Measurements from ENCODE around the gene KCNK1. TPM values are rescaled to one million over a fixed set of nuclear protein-coding genes. Genes with fewer than 3 reads are reported as not detected.

Gene KCNK1
- total RNA-seq, 1 donor from 2014 or later = 6.3 TPM

DNA sequence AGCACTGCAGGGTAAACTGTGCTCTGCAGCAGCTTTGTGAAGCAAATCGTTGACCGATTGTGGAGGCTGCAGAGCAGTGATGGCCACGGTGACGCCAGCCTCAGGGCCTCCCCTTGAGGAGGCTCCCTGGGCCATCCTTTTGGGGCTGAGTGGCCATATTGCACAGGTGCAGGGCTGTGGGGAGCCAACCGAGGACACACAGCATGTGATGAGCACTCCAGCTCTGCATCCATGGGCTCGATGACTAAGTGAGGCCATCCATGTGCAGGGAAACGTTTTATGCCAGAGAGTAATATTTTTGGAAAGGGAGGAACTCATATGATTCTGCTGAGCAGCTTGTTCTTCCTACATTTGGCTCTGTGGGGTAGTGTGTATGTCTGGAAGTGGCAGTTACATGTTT is 24.6 kb downstream of the KCNK1 start:
- no peaks in the 10 kb centered on the region for H3K36me3 ChIP-seq (ENCODE audit: control insufficient read depth, insufficient read depth, low read length)
- no peak overlapping the region for H3K4me3 ChIP-seq (ENCODE audit: low read depth, low read length)
- H3K27me3 ChIP-seq (ENCODE audit: control insufficient read depth, insufficient read depth, low read length) = no peaks in the 10 kb centered on the region
- TF ChIP-seq, protein P1, sequence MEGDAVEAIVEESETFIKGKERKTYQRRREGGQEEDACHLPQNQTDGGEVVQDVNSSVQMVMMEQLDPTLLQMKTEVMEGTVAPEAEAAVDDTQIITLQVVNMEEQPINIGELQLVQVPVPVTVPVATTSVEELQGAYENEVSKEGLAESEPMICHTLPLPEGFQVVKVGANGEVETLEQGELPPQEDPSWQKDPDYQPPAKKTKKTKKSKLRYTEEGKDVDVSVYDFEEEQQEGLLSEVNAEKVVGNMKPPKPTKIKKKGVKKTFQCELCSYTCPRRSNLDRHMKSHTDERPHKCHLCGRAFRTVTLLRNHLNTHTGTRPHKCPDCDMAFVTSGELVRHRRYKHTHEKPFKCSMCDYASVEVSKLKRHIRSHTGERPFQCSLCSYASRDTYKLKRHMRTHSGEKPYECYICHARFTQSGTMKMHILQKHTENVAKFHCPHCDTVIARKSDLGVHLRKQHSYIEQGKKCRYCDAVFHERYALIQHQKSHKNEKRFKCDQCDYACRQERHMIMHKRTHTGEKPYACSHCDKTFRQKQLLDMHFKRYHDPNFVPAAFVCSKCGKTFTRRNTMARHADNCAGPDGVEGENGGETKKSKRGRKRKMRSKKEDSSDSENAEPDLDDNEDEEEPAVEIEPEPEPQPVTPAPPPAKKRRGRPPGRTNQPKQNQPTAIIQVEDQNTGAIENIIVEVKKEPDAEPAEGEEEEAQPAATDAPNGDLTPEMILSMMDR (IDR thresholded peaks at IDR 0.05; ENCODE audit: insufficient read depth, low read length, poor library complexity, severe bottlenecking) = no peak
- no peak for DNase-seq (ENCODE audit: low read depth)

DNA sequence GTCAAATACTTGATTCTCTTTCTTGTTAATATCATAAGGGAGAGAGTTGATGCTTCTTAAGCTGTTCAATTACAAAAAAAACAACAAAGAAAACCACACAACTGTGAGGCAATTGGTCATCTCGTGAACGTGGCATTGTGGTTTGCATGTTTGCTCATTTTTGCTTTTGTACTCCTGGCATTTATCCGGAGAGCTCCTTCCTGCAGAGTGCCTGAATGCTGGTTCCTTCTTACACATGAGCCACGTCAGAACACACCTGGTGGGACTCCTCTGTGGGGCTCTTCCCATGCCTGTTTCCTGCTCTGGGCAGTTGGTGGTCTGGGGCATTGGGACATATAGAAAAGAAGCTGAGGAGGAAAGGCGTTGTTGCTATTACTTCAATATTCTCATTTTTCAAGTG is 25.7 kb downstream of the KCNK1 start:
- H3K27me3 ChIP-seq (ENCODE audit: control insufficient read depth, insufficient read depth, low read length) = no peaks in the 10 kb centered on the region
- DNase-seq (ENCODE audit: low read depth) = no peak
- no peaks in the 10 kb centered on the region for H3K36me3 ChIP-seq (ENCODE audit: control insufficient read depth, insufficient read depth, low read length)
- TF ChIP-seq, protein P1 (IDR thresholded peaks at IDR 0.05; ENCODE audit: insufficient read depth, low read length, poor library complexity, severe bottlenecking) = no peak
- no peak overlapping the region for H3K4me3 ChIP-seq (ENCODE audit: low read depth, low read length)

DNA sequence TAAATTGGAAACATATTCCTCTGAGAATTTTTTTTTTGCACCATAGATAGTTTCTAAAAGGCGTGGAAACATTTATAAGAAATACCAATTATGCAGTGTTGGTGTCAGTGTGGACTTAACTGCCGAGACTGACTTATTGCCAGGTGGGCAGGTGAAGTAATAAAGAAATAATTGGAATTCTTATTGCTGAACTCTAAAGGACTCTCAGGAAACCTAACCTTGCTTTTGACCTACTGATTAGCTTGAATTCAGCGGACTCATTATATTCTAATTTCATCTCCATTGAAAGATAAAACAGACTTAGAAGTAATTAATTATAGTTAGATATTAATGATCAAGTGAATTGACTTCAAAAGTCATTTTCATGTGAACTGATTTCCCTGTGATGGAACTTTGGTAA is 26.3 kb downstream of the KCNK1 start:
- Histone ChIP-seq H3K36me3 (ENCODE audit: control insufficient read depth, insufficient read depth, low read length) (no peaks in the 10 kb centered on the region), H3K27me3 (ENCODE audit: control insufficient read depth, insufficient read depth, low read length) (no peaks in the 10 kb centered on the region), H3K4me3 (ENCODE audit: low read depth, low read length) (no peak overlapping the region)
- TF ChIP-seq, protein P1 (IDR thresholded peaks at IDR 0.05; ENCODE audit: insufficient read depth, low read length, poor library complexity, severe bottlenecking) = no peak
- DNase-seq (ENCODE audit: low read depth) = no peak

DNA sequence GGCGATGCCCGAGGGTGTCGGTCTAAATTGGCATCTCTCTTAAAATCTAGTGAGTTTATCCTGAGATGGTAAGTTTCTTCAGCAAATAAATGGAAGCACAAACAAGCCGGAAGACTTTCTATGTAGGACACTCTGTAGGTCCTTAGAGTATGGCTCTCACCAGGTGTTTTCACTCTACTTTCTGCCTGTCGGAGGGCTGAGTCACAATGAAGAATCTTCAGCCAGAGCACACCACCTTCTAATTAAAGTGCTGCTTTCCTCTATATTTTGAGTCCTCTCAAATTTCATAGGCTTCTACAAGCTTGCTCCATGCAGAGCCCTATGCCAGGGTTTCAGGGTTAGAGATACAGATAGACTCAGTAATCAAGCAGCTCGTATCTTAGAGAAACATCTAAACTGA is 27.1 kb downstream of the KCNK1 start:
- TF ChIP-seq, protein P1 (IDR thresholded peaks at IDR 0.05; ENCODE audit: insufficient read depth, low read length, poor library complexity, severe bottlenecking) = no peak
- Histone ChIP-seq H3K27me3 (ENCODE audit: control insufficient read depth, insufficient read depth, low read length) (no peaks in the 10 kb centered on the region), H3K36me3 (ENCODE audit: control insufficient read depth, insufficient read depth, low read length) (no peaks in the 10 kb centered on the region), H3K4me3 (ENCODE audit: low read depth, low read length) (no peak overlapping the region)
- no peak for DNase-seq (ENCODE audit: low read depth)

DNA sequence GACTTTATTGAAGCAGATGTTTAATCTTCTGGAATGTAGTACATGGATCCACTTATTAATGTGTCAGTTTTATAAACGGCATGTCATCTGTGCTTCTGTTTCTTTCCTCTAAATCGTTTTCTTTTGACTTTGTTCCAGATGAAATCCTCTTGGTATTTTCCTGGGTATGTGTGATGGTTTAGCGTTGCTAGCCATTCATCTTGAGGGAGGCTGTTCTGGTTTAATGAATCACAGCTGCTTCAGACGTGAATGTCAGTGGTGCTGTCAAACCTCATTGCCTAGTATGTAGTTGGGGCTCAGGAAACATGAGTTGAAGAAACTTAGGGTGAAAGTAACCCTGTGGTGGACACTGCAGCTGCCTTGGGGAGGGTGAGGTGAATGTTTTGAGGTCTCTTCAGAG is 33.2 kb downstream of the KCNK1 start:
- H3K27me3 ChIP-seq (ENCODE audit: control insufficient read depth, insufficient read depth, low read length) = no peaks in the 10 kb centered on the region
- H3K36me3 ChIP-seq (ENCODE audit: control insufficient read depth, insufficient read depth, low read length) = no peaks in the 10 kb centered on the region
- DNase-seq (ENCODE audit: low read depth) = no peak
- H3K4me3 ChIP-seq (ENCODE audit: low read depth, low read length) = no peak overlapping the region
- TF ChIP-seq, protein P1 (IDR thresholded peaks at IDR 0.05; ENCODE audit: insufficient read depth, low read length, poor library complexity, severe bottlenecking) = no peak

DNA sequence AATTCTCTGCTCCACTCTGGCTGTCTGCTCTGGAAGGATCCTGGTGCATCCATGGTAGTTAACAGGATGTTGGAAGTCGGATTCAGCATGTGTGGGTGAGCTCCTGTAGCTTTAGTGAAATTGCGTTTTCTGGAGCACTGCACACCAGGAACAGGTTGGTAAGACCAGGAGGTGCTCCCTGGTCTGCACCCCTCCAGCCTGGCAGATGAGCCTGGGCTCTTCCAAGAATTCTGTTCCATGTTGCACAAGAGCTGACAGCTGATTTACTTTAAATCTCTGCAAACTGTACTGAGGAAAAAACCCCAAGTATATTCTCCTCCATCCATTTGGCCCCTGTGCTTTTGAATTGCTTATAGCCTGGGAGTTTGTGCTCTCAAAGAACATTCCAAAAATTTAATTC is 33.7 kb downstream of the KCNK1 start:
- Histone ChIP-seq H3K27me3 (ENCODE audit: control insufficient read depth, insufficient read depth, low read length) (no peaks in the 10 kb centered on the region), H3K36me3 (ENCODE audit: control insufficient read depth, insufficient read depth, low read length) (no peaks in the 10 kb centered on the region), H3K4me3 (ENCODE audit: low read depth, low read length) (no peak overlapping the region)
- no peak for DNase-seq (ENCODE audit: low read depth)
- TF ChIP-seq, protein P1 (IDR thresholded peaks at IDR 0.05; ENCODE audit: insufficient read depth, low read length, poor library complexity, severe bottlenecking) = no peak

All from kidney epithelial cell (primary cell).